ENCODE results near the gene ADGRG3. TPM values are rescaled to one million over a fixed set of nuclear protein-coding genes. Genes with fewer than 3 reads are reported as not detected.

Gene ADGRG3
- polyA plus RNA-seq, 3 donors = 0.41 to 1.0 TPM; not detected in 1

- Mint-ChIP-seq H3K27me3 (ENCODE audit: low read depth in 3 of 3) (peaks cover 0 to 3% (median 2%) of the 10 kb centered on the region in 3 donors), H3K4me1 (peaks cover 11% of the 10 kb centered on the region), H3K4me3 (peak overlapping the region in 1 of 2 donors; percentile 10), H3K9me3 (peaks cover 0 to 5% (median 0%) of the 10 kb centered on the region in 7 donors), H3K36me3 (no peaks in the 10 kb centered on the region), H3K27ac (peak overlapping the region in 5 of 7 donors; percentile 8 to 81 (median 37))
- no peaks in the 10 kb centered on the region for H4K20me1 ChIP-seq (ENCODE audit: insufficient read depth, low read length)
- no peaks in the 10 kb centered on the region for H3K9me3 ChIP-seq (replicated peaks in 1 of 2; ENCODE audit: control insufficient read depth in 1 of 2, insufficient read depth in 1 of 2, low read length in 2 of 2)
- peaks cover 11 to 16% of the 10 kb centered on the region in 2 donors for H3K4me1 ChIP-seq (ENCODE audit: control insufficient read depth in 1 of 2, insufficient read depth in 2 of 2, low read length in 2 of 2)
- no peak overlapping the region for H3K9ac ChIP-seq (ENCODE audit: insufficient read depth, low read length, poor library complexity, severe bottlenecking)
- H3K4me3 ChIP-seq (replicated peaks in 1 of 3; ENCODE audit: low read depth in 2 of 3, low read length in 3 of 3) = no peak overlapping the region
- no peaks in the 10 kb centered on the region for H3K27me3 ChIP-seq (ENCODE audit: control insufficient read depth in 2 of 2, insufficient read depth in 2 of 2, low read length in 2 of 2)
- H2AFZ ChIP-seq (ENCODE audit: insufficient read depth, low read depth, low read length, poor library complexity, severe bottlenecking) = no peak overlapping the region
- intact Hi-C loops (cut with micrococcal nuclease) = loop anchor here (5.0 to 10.0 kb wide), 5 partner anchors 34 to 426 kb away; partner anchors contain the start of genes CFAP20 (in 1 of the 2), DRC7 (in 1 of the 2) and POLR2C (in 1 of the 2)
- no peaks in the 10 kb centered on the region for H3K79me2 ChIP-seq (ENCODE audit: insufficient read depth, low read length)
- H3K36me3 ChIP-seq (replicated peaks in 1 of 2; ENCODE audit: control insufficient read depth in 1 of 2, insufficient read depth in 2 of 2, low read length in 2 of 2) = no peaks in the 10 kb centered on the region
- H3K27ac ChIP-seq (ENCODE audit: low read depth in 1 of 2, low read length in 2 of 2) = no peak overlapping the region
- H3K4me2 ChIP-seq (replicated peaks; ENCODE audit: extremely low read depth, low read length, poor library complexity, severe bottlenecking) = no peak overlapping the region
- 93% methylated on average over 9 of the region's 13 CpGs for WGBS (ENCODE audit: insufficient coverage)
- DNase-seq = no peak
- TF ChIP-seq CTCF (IDR thresholded peaks at IDR 0.05) = no peak
These were observed 62.9 kb downstream of the ADGRG3 start for GRCh38 chr16:57730771-57731730.

GRCh38 chr16:57732037-57732436, 63.9 kb downstream of the ADGRG3 start:
- Mint-ChIP-seq H3K27ac (peak overlapping the region in 6 of 7 donors; percentile 37 to 73 (median 57)), H3K4me3 (no peak overlapping the region), H3K4me1 (peaks cover 20% of the 10 kb centered on the region), H3K9me3 (peaks cover 0 to 8% (median 0%) of the 10 kb centered on the region in 7 donors), H3K36me3 (no peaks in the 10 kb centered on the region), H3K27me3 (ENCODE audit: low read depth in 3 of 3) (peaks cover 0 to 3% (median 2%) of the 10 kb centered on the region in 3 donors)
- intact Hi-C loops (cut with micrococcal nuclease) = loop anchor here (5.0 to 10.0 kb wide), 5 partner anchors 35 to 427 kb away; partner anchors contain the start of genes CFAP20 (in 1 of the 2), DRC7 (in 1 of the 2) and POLR2C (in 1 of the 2)
- H3K9ac ChIP-seq (ENCODE audit: insufficient read depth, low read length, poor library complexity, severe bottlenecking) = no peak overlapping the region
- H3K36me3 ChIP-seq (replicated peaks in 1 of 2; ENCODE audit: control insufficient read depth in 1 of 2, insufficient read depth in 2 of 2, low read length in 2 of 2) = no peaks in the 10 kb centered on the region
- no peak overlapping the region for H2AFZ ChIP-seq (ENCODE audit: insufficient read depth, low read depth, low read length, poor library complexity, severe bottlenecking)
- no peak overlapping the region for H3K27ac ChIP-seq (ENCODE audit: low read depth in 1 of 2, low read length in 2 of 2)
- no peaks in the 10 kb centered on the region for H3K9me3 ChIP-seq (replicated peaks in 1 of 2; ENCODE audit: control insufficient read depth in 1 of 2, insufficient read depth in 1 of 2, low read length in 2 of 2)
- H3K4me1 ChIP-seq (ENCODE audit: control insufficient read depth in 1 of 2, insufficient read depth in 2 of 2, low read length in 2 of 2) = peaks cover 21 to 26% of the 10 kb centered on the region in 2 donors
- H3K4me2 ChIP-seq (replicated peaks; ENCODE audit: extremely low read depth, low read length, poor library complexity, severe bottlenecking) = no peak overlapping the region
- H3K79me2 ChIP-seq (ENCODE audit: insufficient read depth, low read length) = no peaks in the 10 kb centered on the region
- peak; percentile 54 to 80 (median 66) for DNase-seq
- H4K20me1 ChIP-seq (ENCODE audit: insufficient read depth, low read length) = no peaks in the 10 kb centered on the region
- no CpG with 5 or more reads among the region's 2 CpGs for WGBS (ENCODE audit: insufficient coverage)
- H3K4me3 ChIP-seq (replicated peaks in 1 of 3; ENCODE audit: low read depth in 2 of 3, low read length in 3 of 3) = no peak overlapping the region
- no peak for TF ChIP-seq CTCF (IDR thresholded peaks at IDR 0.05)
- H3K27me3 ChIP-seq (ENCODE audit: control insufficient read depth in 2 of 2, insufficient read depth in 2 of 2, low read length in 2 of 2) = no peaks in the 10 kb centered on the region

All from CD14-positive monocyte (primary cell).